OCI-LY7 (cell line): ENCODE results near the gene LRRC3C. TPM values are rescaled to one million over a fixed set of nuclear protein-coding genes. Genes with fewer than 3 reads are reported as not detected.

ENCODE experiments used
- BruUV-seq: library from RNA; stranded (reverse); fragments of 400-500 nt; replicated peaks from 2 replicates; lab custom pipeline; 2021; lab: Mats Ljungman, UMichigan
- CTCF ChIA-PET: fragments of 300-600 bp; sonication (Branson Sonifier 250); formaldehyde crosslinking; loops from one replicate; lab custom pipeline; 2022; ENCODE audit warnings: antibody characterized with exemption; ENCODE audit not compliant: unreplicated experiment; lab: Charles Lee
- POLR2A ChIA-PET: fragments of 300-600 bp; sonication (Branson Sonifier 250); formaldehyde crosslinking; loops from one replicate; lab custom pipeline; 2022; ENCODE audit warnings: antibody characterized with exemption; lab: Charles Lee
- DNase-seq: peaks from one replicate; pipeline ENCODE4 v3.0.0-alpha.2; 2015; ENCODE audit warnings: low spot score
- H2AFZ ChIP-seq: fragments of 200-600 bp; sonication (generic), shearing (Covaris generic); 2 replicates; pipeline ENCODE4 v1.6.1; 2014; ENCODE audit warnings: mild to moderate bottlenecking, antibody characterized with exemption, low read length, moderate library complexity
- H3K27ac ChIP-seq: fragments of 200-600 bp; sonication (generic); 2 replicates; pipeline ENCODE4 v1.5.1; 2014; ENCODE audit warnings: mixed run types, low read depth, mild to moderate bottlenecking, moderate library complexity, low read length, inconsistent platforms; ENCODE audit not compliant: poor library complexity, severe bottlenecking
- H3K36me3 ChIP-seq: fragments of 200-600 bp; sonication (generic); 2 replicates; pipeline ENCODE4 v1.6.1; 2014; ENCODE audit warnings: mild to moderate bottlenecking, antibody characterized with exemption, low read length, moderate library complexity, mixed read lengths; ENCODE audit not compliant: insufficient read depth
- H3K4me1 ChIP-seq: fragments of 200-600 bp; sonication (generic); 2 replicates; pipeline ENCODE4 v1.5.1; 2014; ENCODE audit warnings: mild to moderate bottlenecking, low read length; ENCODE audit not compliant: insufficient read depth, poor library complexity, severe bottlenecking
- H3K4me2 ChIP-seq: fragments of 200-600 bp; sonication (generic); 2 replicates; pipeline ENCODE4 v1.6.1; 2014; ENCODE audit warnings: mild to moderate bottlenecking, low read length
- H3K4me3 ChIP-seq: fragments of 200-600 bp; sonication (generic); 2 replicates; pipeline ENCODE4 v1.5.1; 2014; ENCODE audit warnings: mild to moderate bottlenecking, low read depth, low read length; ENCODE audit not compliant: poor library complexity, severe bottlenecking
- H3K79me2 ChIP-seq: fragments of 200-600 bp; sonication (generic); 2 replicates; pipeline ENCODE4 v1.6.1; 2016; ENCODE audit warnings: low read depth, mild to moderate bottlenecking, low read length, moderate library complexity, mixed read lengths; ENCODE audit not compliant: insufficient read depth
- H3K9me2 ChIP-seq: fragments of 200-600 bp; sonication (generic); 2 replicates; pipeline ENCODE4 v1.6.1; 2016; ENCODE audit warnings: mild to moderate bottlenecking, low read length, mixed read lengths; ENCODE audit not compliant: insufficient read depth
- H3K9me3 ChIP-seq: fragments of 200-600 bp; sonication (generic); 2 replicates; pipeline ENCODE4 v1.6.1; 2014; ENCODE audit warnings: mild to moderate bottlenecking, mixed run types, low read length, mixed read lengths
- H4K20me1 ChIP-seq: fragments of 200-600 bp; sonication (generic); 2 replicates; pipeline ENCODE4 v1.6.1; 2014; ENCODE audit warnings: mild to moderate bottlenecking, antibody characterized with exemption, low read length, moderate library complexity, mixed read lengths; ENCODE audit not compliant: insufficient read depth
- CTCF ChIP-seq: fragments of 200-600 bp; sonication (generic); conservative IDR thresholded peaks from 2 replicates; pipeline ENCODE4 v1.5.1; 2014; ENCODE audit warnings: mild to moderate bottlenecking, antibody characterized with exemption, low read length, moderate library complexity, mixed read lengths
- EZH2phosphoT487 ChIP-seq: fragments of 200-600 bp; sonication (generic); IDR thresholded peaks from 2 replicates; pipeline ENCODE4 v1.6.1; 2018; ENCODE audit warnings: low read depth, borderline replicate concordance, mild to moderate bottlenecking, mixed run types, antibody characterized with exemption, low read length, moderate library complexity, mixed read lengths
- intact Hi-C: fragments of 100-400 bp; cut with micrococcal nuclease; formaldehyde crosslinking; loops from one replicate; pipeline ENCODE4 v1.10.0; 2022; ENCODE audit not compliant: unreplicated experiment
- total RNA-seq, 2 experiments: library from RNA; depleted of rRNA in 1 of 2; stranded (reverse); fragments of >200 nt in 1 of 2; shearing (Covaris generic) in 1 of 2; gene quantifications; 2 replicates each; pipeline ENCODE4 v1.2.3, GENCODE V29; 2014 to 2022

Gene LRRC3C
- total RNA-seq, 2 experiments from 2014 or later, result not detected

- CTCF ChIA-PET, result no interaction called here
- H3K79me2 ChIP-seq, result peaks cover 35% of the 10 kb centered on the region
- H3K4me3 ChIP-seq, result peak overlapping the region; percentile 91
- H3K9me2 ChIP-seq, result no peaks in the 10 kb centered on the region
- H3K4me1 ChIP-seq, result peaks cover 49% of the 10 kb centered on the region
- H2AFZ ChIP-seq, result no peak overlapping the region; the same call in 1 of the 2 replicates
- no peaks in the 10 kb centered on the region for H3K9me3 ChIP-seq
- no peak for DNase-seq
- peak overlapping the region; percentile 97 for H3K4me2 ChIP-seq
- no TSS peak for BruUV-seq
- POLR2A ChIA-PET, result interaction anchor here (1.0 to 1.2 kb wide), 2 partner anchors 17 to 30 kb away, joined by 3 read pairs; no protein-coding TSS in a partner anchor
- TF ChIP-seq CTCF, result no peak
- TF ChIP-seq EZH2phosphoT487, result no peak
- H4K20me1 ChIP-seq, result no peaks in the 10 kb centered on the region
- peak overlapping the region; percentile 65 for H3K27ac ChIP-seq
- H3K36me3 ChIP-seq, result peaks cover 38% of the 10 kb centered on the region
- intact Hi-C loops, result loop anchor here (2.0 to 5.0 kb wide), 3 partner anchors 27 to 148 kb away; partner anchors contain the start of gene IKZF3
These were observed 2.0 kb upstream of the LRRC3C start for GRCh38 chr17:39925282-39926134.

- H2AFZ ChIP-seq, result no peak overlapping the region; the same call in 1 of the 2 replicates
- no TSS peak for BruUV-seq
- no peak for TF ChIP-seq CTCF
- no peak for TF ChIP-seq EZH2phosphoT487
- no peaks in the 10 kb centered on the region for H3K9me2 ChIP-seq
- peaks cover 31% of the 10 kb centered on the region for H3K36me3 ChIP-seq
- peaks cover 45% of the 10 kb centered on the region for H3K4me1 ChIP-seq
- no peaks in the 10 kb centered on the region for H4K20me1 ChIP-seq
- no peaks in the 10 kb centered on the region for H3K9me3 ChIP-seq
- H3K79me2 ChIP-seq, result peaks cover 35% of the 10 kb centered on the region
- H3K27ac ChIP-seq, result peak overlapping the region; percentile 65
- H3K4me3 ChIP-seq, result peak overlapping the region; percentile 91
- ChIA-PET POLR2A (interaction anchor here (0.6 to 1.2 kb wide), 4 partner anchors 17 to 79 kb away, joined by 3 to 5 read pairs (median 3); no protein-coding TSS in a partner anchor), CTCF (no interaction called here)
- intact Hi-C loops, result loop anchor here (2.0 to 5.0 kb wide), 3 partner anchors 27 to 149 kb away; partner anchors contain the start of gene IKZF3
- DNase-seq, result no peak
- H3K4me2 ChIP-seq, result peak overlapping the region; percentile 97
These were observed 1.4 kb upstream of the LRRC3C start for GRCh38 chr17:39926135-39926587.
